ENCODE measurements around the gene MAD1L1.

Gene MAD1L1

DNA sequence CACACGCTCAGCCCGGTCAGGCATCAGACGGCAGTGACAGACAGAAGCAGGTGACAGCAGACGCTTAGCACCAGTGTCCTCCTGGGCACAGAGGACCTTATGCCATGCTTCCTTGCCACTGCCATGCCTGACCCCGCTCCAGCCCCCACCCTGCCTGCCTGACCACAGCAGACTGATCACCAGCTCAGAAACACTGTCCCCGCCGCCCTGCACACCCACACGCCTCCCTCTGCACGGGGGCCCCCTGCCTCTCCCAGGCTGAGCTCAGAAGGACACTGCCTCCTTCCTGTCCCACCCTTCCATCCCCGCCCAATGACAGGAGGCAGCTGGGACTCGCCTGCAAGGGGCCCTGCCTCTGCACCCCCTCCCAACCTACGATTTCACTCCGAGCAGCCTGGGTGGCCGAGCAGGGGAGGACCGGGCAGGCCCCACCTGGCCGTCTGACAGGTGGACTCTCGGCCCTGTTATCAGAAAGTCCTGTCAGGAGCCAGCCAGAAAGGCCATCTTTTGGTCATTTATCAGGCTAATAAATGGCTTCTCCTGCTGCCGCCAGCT lies 379.2 kb downstream of the MAD1L1 start:
- H3K4me1 ChIP-seq (ENCODE audit: control insufficient read depth, insufficient read depth, low read length, poor library complexity, severe bottlenecking) = peaks cover 8% of the 10 kb centered on the region
- peaks cover 7% of the 10 kb centered on the region for H3K36me3 ChIP-seq (ENCODE audit: control insufficient read depth, insufficient read depth, low read length)
- H3K27me3 ChIP-seq (replicated peaks; ENCODE audit: control insufficient read depth, insufficient read depth, low read length, poor library complexity, severe bottlenecking) = no peaks in the 10 kb centered on the region
- H3K4me3 ChIP-seq (ENCODE audit: insufficient read depth, low read depth, low read length, poor library complexity, severe bottlenecking) = no peak overlapping the region
- H3K27ac ChIP-seq (ENCODE audit: insufficient read depth, low read length, poor library complexity, severe bottlenecking) = no peak overlapping the region
- no peak for DNase-seq
- no peaks in the 10 kb centered on the region for H3K9me3 ChIP-seq (ENCODE audit: control insufficient read depth, low read length)

DNA sequence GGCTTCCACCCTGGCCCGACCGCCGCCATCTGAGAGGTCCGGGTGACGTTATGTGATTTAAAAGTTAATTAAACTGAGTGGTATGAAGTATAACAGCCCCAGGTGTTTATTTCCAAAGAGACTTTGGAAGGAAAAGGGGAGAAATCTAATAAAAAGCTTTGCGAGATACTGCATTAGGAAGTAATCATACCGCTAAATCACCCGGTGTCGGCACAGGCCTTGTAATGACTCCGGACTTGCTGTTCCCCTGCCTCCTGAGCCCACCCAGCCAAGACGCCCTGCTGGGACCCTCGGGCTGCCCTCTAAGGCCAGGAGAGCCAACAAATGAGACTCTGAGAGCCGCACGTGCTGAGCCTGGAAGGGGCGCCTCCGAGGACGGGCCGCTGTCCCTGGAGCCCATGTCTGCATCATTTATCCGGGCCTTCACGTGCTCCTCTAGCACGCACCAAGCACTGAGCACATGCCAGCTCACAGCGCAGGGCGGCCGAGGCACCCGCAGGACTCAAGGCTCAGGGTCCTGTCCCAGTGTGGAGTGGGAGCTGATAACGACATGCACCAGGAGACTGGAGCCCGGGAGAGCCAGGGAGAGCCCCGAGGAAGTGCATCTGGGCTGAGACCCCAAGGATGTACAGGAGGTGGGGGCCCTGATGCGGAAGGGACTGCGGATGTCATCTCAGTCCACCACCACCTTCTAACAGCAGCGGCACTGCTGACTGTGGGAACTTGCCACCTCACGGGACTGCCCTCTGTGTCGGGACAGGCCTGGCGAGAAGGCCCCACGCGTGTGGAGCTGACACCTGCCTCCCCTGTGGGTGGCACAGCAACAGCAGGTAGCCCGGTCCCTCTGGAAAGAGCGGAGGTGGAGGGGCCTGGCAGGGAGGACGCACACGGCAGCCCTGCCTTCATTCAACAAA lies 380.0 kb downstream of the MAD1L1 start:
- Histone ChIP-seq H3K4me3 (ENCODE audit: insufficient read depth, low read depth, low read length, poor library complexity, severe bottlenecking) (no peak overlapping the region), H3K9me3 (ENCODE audit: control insufficient read depth, low read length) (no peaks in the 10 kb centered on the region), H3K36me3 (ENCODE audit: control insufficient read depth, insufficient read depth, low read length) (peaks cover 14% of the 10 kb centered on the region), H3K27ac (ENCODE audit: insufficient read depth, low read length, poor library complexity, severe bottlenecking) (no peak overlapping the region), H3K4me1 (ENCODE audit: control insufficient read depth, insufficient read depth, low read length, poor library complexity, severe bottlenecking) (peaks cover 8% of the 10 kb centered on the region), H3K27me3 (replicated peaks; ENCODE audit: control insufficient read depth, insufficient read depth, low read length, poor library complexity, severe bottlenecking) (no peaks in the 10 kb centered on the region)
- DNase-seq = no peak

DNA sequence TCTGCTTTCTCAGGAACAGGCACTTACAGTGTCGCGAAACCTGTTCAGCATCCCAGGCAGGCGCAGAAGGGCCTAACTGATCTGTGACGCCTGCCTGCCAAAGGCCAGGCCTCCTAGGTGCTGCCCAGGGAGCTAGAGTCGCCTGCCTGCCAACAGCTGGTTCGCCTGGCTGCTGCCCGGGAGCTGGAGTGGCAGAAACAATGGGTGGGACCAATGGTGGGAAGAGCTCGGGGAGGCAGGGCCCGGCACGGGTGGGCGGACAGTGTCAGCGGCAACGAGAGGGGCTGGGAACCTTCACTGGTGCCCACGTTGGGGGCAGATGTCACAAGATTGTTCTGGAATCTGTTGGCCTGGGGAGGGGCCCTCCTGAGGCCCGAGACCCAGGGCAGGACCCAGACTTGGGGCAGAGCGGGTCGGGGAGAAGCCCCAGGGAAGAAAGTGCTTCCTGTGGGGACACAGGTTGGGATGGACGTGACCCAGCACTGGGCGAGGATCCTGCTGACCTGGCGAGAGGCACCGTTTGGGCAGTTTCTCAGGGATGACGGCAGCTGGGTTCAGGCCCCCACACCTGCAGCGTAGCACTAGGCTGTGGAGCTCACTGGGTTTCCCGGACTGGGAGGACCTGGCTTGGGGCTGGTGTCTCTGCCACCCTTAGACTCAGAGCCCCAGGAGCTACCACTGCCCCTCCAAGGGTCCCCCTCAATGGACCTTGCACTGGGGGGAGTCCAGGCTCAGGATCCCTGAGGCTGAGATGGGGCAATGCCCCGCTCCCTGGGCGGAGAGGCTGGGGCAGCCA lies 380.8 kb downstream of the MAD1L1 start:
- H3K9me3 ChIP-seq (ENCODE audit: control insufficient read depth, low read length) = no peaks in the 10 kb centered on the region
- no peaks in the 10 kb centered on the region for H3K27me3 ChIP-seq (replicated peaks; ENCODE audit: control insufficient read depth, insufficient read depth, low read length, poor library complexity, severe bottlenecking)
- no peak overlapping the region for H3K27ac ChIP-seq (ENCODE audit: insufficient read depth, low read length, poor library complexity, severe bottlenecking)
- peaks cover 8% of the 10 kb centered on the region for H3K4me1 ChIP-seq (ENCODE audit: control insufficient read depth, insufficient read depth, low read length, poor library complexity, severe bottlenecking)
- no peak for DNase-seq
- H3K4me3 ChIP-seq (ENCODE audit: insufficient read depth, low read depth, low read length, poor library complexity, severe bottlenecking) = no peak overlapping the region
- H3K36me3 ChIP-seq (ENCODE audit: control insufficient read depth, insufficient read depth, low read length) = peaks cover 20% of the 10 kb centered on the region

DNA sequence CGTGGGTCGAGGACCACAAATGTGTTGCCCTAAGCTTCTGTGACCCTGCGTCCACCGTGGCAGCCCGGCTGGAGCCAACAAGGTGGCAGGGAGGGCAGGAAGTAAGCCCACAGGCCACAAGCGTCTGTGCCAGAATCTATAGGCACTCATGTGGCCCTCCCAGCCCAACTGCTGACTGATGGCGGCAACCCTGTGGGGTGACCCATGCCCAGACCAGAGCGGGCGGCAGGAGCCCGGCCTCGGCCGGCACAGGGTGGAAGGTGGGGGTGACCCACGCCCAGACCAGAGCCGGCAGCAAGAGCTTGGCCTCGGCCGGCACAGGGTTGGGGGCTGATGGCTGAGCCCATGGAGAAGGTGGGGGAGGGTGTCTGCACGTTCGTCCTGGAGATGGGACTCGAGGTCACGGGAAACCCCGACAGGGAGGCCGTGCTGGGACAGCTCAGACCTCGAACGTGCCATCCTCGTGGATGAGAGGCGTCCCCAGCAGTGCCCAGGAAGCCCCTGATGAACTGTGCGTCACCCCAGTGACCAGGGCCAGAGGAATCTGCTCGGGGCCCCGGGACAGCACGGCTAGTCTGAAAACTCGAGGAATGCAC lies 381.7 kb downstream of the MAD1L1 start:
- DNase-seq = no peak
- peaks cover 25% of the 10 kb centered on the region for H3K36me3 ChIP-seq (ENCODE audit: control insufficient read depth, insufficient read depth, low read length)
- no peak overlapping the region for H3K27ac ChIP-seq (ENCODE audit: insufficient read depth, low read length, poor library complexity, severe bottlenecking)
- no peaks in the 10 kb centered on the region for H3K27me3 ChIP-seq (replicated peaks; ENCODE audit: control insufficient read depth, insufficient read depth, low read length, poor library complexity, severe bottlenecking)
- peaks cover 7% of the 10 kb centered on the region for H3K4me1 ChIP-seq (ENCODE audit: control insufficient read depth, insufficient read depth, low read length, poor library complexity, severe bottlenecking)
- H3K4me3 ChIP-seq (ENCODE audit: insufficient read depth, low read depth, low read length, poor library complexity, severe bottlenecking) = no peak overlapping the region
- no peaks in the 10 kb centered on the region for H3K9me3 ChIP-seq (ENCODE audit: control insufficient read depth, low read length)

DNA sequence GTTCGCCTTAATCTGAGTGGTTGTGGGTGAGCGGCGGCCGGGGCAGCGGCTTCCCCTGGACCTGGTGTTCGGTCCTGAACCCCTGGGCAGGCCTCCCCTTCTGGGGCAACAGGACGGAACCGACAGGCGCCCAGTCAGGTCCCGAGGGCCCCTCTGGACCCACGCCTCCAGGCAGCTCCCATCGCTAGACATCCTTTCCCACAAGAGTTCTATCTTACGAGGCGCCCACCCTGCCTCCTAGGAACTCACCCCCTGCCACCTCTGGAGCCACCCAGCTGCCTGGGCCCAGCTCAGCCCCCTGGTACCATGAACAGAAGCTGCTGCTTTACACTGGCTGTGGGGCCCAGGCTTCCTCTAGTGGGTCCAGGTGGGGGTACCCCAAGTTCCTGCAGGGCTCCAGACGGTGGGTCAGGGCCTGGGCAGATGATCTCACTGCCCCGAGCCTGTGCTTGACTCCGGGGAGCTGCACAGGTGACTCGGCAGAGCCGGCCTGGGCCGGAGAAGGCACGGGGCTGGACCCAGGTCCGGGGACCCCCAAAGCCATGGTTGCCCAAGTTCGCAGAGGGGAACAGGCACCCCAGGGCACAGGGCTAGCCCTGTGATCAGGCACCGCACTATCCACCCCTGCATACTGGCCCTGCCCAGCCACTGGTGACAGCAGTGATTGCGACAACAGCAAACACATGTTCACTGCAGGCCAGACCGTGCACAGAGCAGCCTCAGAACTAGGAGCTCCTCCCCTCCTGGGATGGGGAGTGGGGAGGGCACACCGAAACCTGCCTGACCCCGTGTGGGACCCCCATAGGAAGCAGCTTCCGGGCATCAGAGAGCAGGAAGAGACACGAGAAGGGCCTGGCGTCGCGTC lies 382.4 kb downstream of the MAD1L1 start:
- Histone ChIP-seq H3K27ac (ENCODE audit: insufficient read depth, low read length, poor library complexity, severe bottlenecking) (no peak overlapping the region), H3K36me3 (ENCODE audit: control insufficient read depth, insufficient read depth, low read length) (peaks cover 30% of the 10 kb centered on the region), H3K4me3 (ENCODE audit: insufficient read depth, low read depth, low read length, poor library complexity, severe bottlenecking) (no peak overlapping the region), H3K9me3 (ENCODE audit: control insufficient read depth, low read length) (no peaks in the 10 kb centered on the region), H3K27me3 (replicated peaks; ENCODE audit: control insufficient read depth, insufficient read depth, low read length, poor library complexity, severe bottlenecking) (no peaks in the 10 kb centered on the region), H3K4me1 (ENCODE audit: control insufficient read depth, insufficient read depth, low read length, poor library complexity, severe bottlenecking) (peaks cover 4% of the 10 kb centered on the region)
- DNase-seq = no peak

DNA sequence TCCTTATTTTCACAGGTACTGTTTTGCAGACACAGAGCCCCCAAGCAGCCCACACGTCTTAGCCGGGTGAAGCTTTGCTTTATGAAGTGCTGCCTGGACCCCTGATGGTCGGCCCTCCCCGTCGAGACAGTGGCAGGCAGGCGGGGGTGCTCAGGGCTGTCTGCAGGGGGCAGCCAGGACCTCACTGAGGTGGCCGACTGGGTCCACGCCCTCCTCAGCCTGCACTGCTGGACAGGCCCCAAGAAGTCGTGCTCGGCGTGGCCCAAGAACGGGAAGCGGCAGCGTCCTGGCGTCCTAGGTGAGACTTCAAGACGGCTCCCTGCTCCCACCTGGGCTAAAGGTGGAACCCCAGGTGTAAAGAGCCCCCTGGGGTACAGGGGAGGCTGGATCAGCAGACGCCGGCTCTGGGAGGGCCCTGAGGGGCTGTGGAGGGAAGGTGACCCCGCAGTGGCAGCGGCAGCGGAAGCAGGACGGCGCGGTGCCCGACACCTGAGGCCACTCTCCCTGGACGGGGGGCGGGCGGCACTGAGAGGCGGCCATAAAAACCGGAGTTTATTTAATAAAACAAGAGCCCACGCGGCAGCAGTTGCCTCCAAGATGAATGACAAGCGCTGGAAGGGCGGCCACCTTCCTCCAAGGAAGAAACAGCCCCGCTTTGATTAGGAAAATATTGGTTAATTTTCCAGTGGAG lies 383.2 kb downstream of the MAD1L1 start:
- no peaks in the 10 kb centered on the region for H3K27me3 ChIP-seq (replicated peaks; ENCODE audit: control insufficient read depth, insufficient read depth, low read length, poor library complexity, severe bottlenecking)
- H3K4me1 ChIP-seq (ENCODE audit: control insufficient read depth, insufficient read depth, low read length, poor library complexity, severe bottlenecking) = no peaks in the 10 kb centered on the region
- H3K36me3 ChIP-seq (ENCODE audit: control insufficient read depth, insufficient read depth, low read length) = peaks cover 39% of the 10 kb centered on the region
- no peaks in the 10 kb centered on the region for H3K9me3 ChIP-seq (ENCODE audit: control insufficient read depth, low read length)
- no peak overlapping the region for H3K4me3 ChIP-seq (ENCODE audit: insufficient read depth, low read depth, low read length, poor library complexity, severe bottlenecking)
- no peak overlapping the region for H3K27ac ChIP-seq (ENCODE audit: insufficient read depth, low read length, poor library complexity, severe bottlenecking)
- no peak for DNase-seq

DNA sequence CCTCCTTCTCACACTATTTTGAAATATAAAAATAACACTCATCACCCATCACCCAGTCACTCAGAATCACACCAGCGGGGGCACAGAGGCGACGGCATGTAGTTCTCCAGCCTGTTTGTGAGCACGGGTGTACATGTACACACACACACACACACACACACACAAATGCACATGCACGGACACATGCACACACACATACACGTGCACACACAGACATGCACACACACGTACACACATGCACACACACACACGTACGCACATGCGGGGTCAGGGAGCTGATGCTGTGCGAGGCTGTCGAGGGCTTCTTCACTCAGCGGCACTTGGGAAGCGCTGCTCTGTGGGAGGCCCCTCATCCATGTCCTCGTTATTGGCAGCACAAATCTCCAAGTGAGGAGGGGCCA lies 383.8 kb downstream of the MAD1L1 start:
- Histone ChIP-seq H3K27ac (ENCODE audit: insufficient read depth, low read length, poor library complexity, severe bottlenecking) (no peak overlapping the region), H3K4me1 (ENCODE audit: control insufficient read depth, insufficient read depth, low read length, poor library complexity, severe bottlenecking) (no peaks in the 10 kb centered on the region), H3K36me3 (ENCODE audit: control insufficient read depth, insufficient read depth, low read length) (peaks cover 39% of the 10 kb centered on the region), H3K4me3 (ENCODE audit: insufficient read depth, low read depth, low read length, poor library complexity, severe bottlenecking) (no peak overlapping the region), H3K27me3 (replicated peaks; ENCODE audit: control insufficient read depth, insufficient read depth, low read length, poor library complexity, severe bottlenecking) (no peaks in the 10 kb centered on the region), H3K9me3 (ENCODE audit: control insufficient read depth, low read length) (no peaks in the 10 kb centered on the region)
- no peak for DNase-seq

DNA sequence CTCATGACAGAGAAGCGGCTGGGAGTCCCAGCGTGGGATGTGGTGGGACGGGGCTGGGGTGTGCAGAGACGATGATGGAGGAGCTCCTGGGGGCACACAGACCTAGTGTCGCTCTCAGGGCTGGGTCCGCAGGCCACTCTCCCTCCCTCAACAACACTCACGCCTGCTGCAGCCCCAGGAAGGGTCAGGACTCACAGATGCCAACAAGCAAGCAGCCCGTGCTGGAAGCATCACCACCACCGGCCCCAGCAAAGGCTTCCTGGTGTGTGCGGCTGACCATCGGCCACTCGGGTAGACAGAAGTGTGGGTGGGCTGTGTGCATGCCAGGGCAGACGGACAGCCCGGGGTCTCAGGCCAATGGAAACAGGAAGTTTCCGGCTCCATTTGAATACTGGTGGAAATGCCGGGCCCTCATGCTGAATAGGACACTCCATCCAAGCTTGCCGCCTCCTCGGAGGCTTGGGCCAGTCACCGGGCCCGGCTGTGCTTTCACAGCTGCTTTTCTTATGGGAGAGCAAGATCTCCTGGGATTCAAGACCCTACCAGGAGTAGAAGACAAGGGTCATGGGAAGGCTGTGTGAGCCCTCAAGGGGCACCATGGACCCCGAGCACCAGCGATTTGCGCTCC lies 384.6 kb downstream of the MAD1L1 start:
- Histone ChIP-seq H3K36me3 (ENCODE audit: control insufficient read depth, insufficient read depth, low read length) (peaks cover 42% of the 10 kb centered on the region), H3K4me1 (ENCODE audit: control insufficient read depth, insufficient read depth, low read length, poor library complexity, severe bottlenecking) (no peaks in the 10 kb centered on the region), H3K27me3 (replicated peaks; ENCODE audit: control insufficient read depth, insufficient read depth, low read length, poor library complexity, severe bottlenecking) (no peaks in the 10 kb centered on the region), H3K4me3 (ENCODE audit: insufficient read depth, low read depth, low read length, poor library complexity, severe bottlenecking) (no peak overlapping the region), H3K9me3 (ENCODE audit: control insufficient read depth, low read length) (no peaks in the 10 kb centered on the region), H3K27ac (ENCODE audit: insufficient read depth, low read length, poor library complexity, severe bottlenecking) (no peak overlapping the region)
- no peak for DNase-seq

All from effector memory CD4-positive, alpha-beta T cell (primary cell).